Measurements from ENCODE around the gene LINGO3. TPM values are rescaled to one million over a fixed set of nuclear protein-coding genes. Genes with fewer than 3 reads are reported as not detected.

Gene LINGO3
- total and polyA plus RNA-seq, 2 of the 4 experiments (the other 2 are of a cell fraction): not detected

GRCh38 chr19:2325281-2326046 lies 17.5 kb upstream of the LINGO3 start:
- Histone ChIP-seq H2AK5ac (ENCODE audit: low read depth, low read length) (no peak overlapping the region), H3K23ac (ENCODE audit: low read depth, low read length) (no peak overlapping the region), H3K36me3 (ENCODE audit: control insufficient read depth, insufficient read depth, low read length) (peaks cover 38% of the 10 kb centered on the region), H3K4me3 (ENCODE audit: insufficient read depth, low read depth, low read length) (no peak overlapping the region), H3K9ac (ENCODE audit: low read depth, low read length) (no peak overlapping the region), H4K8ac (ENCODE audit: low read depth in 2 of 2, low read length in 2 of 2) (no peak overlapping the region), H3K27me3 (ENCODE audit: control insufficient read depth, insufficient read depth, low read length) (no peaks in the 10 kb centered on the region), H3K4me1 (ENCODE audit: control insufficient read depth, insufficient read depth, low read length) (peaks cover 4% of the 10 kb centered on the region), H2BK5ac (ENCODE audit: low read depth, low read length, poor library complexity, severe bottlenecking) (no peak overlapping the region), H3K9me1 (ENCODE audit: insufficient read depth, low read length) (no peaks in the 10 kb centered on the region), H4K91ac (ENCODE audit: insufficient read depth, low read depth, low read length) (no peak overlapping the region), H4K20me1 (ENCODE audit: insufficient read depth, low read length) (peaks cover 15% of the 10 kb centered on the region), H3K4me2 (ENCODE audit: low read depth, low read length) (no peak overlapping the region), H2BK15ac (ENCODE audit: low read depth, low read length) (no peak overlapping the region), H3K27ac (ENCODE audit: insufficient read depth, low read length) (no peak overlapping the region), H3K14ac (replicated peaks; ENCODE audit: low read depth, low read length) (no peak overlapping the region), H4K5ac (ENCODE audit: low read depth, low read length) (no peak overlapping the region), H3K9me3 (ENCODE audit: control insufficient read depth, insufficient read depth, low read length) (no peaks in the 10 kb centered on the region), H2BK120ac (ENCODE audit: low read depth, low read length) (no peak overlapping the region), H2AFZ (replicated peaks; ENCODE audit: low read length, poor library complexity) (no peak overlapping the region), H2BK20ac (ENCODE audit: low read depth, low read length) (no peak overlapping the region), H2AK9ac (replicated peaks; ENCODE audit: low read depth, low read length, poor library complexity) (no peak overlapping the region), H3K4ac (ENCODE audit: low read depth, low read length) (no peak overlapping the region), H3K18ac (ENCODE audit: low read depth, low read length) (no peak overlapping the region), H3K56ac (ENCODE audit: extremely low read depth, insufficient read depth, low read length) (no peak overlapping the region), H3K79me1 (ENCODE audit: low read depth in 1 of 2, low read length in 2 of 2) (peaks cover 20 to 58% of the 10 kb centered on the region in 2 experiments)
- POLR2A ChIA-PET (ENCODE audit: unreplicated experiment): interaction anchor here (0.6 kb wide), 1 partner anchor 453 kb away, joined by 3 read pairs; no protein-coding TSS in a partner anchor
- DNase-seq (no peak), ATAC-seq (ENCODE audit: low read depth) (no peak)
- TF ChIP-seq MAFK (IDR thresholded peaks at IDR 0.05; ENCODE audit: low read depth, low read length): no peak
- TF ChIP-seq MXI1 (IDR thresholded peaks at IDR 0.05; ENCODE audit: borderline replicate concordance, low read depth, low read length): no peak
- TF ChIP-seq CTCF (conservative IDR thresholded peaks at IDR 0.05; ENCODE audit: low read depth, low read length): no peak
- TF ChIP-seq RFX5 (IDR thresholded peaks at IDR 0.05; ENCODE audit: low read depth, low read length): no peak
- no peak for TF ChIP-seq RCOR1 (IDR thresholded peaks at IDR 0.05; ENCODE audit: insufficient replicate concordance, low read length)
- TF ChIP-seq POLR2A (IDR thresholded peaks at IDR 0.05; ENCODE audit: low read depth, low read length): no peak
- TF ChIP-seq RAD21 (IDR thresholded peaks at IDR 0.05; ENCODE audit: low read length): no peak
- no peak for TF ChIP-seq FOS (IDR thresholded peaks at IDR 0.05; ENCODE audit: low read depth, low read length)
- no peak for TF ChIP-seq CEBPB (IDR thresholded peaks at IDR 0.05; ENCODE audit: low read depth, low read length)
- no peak for TF ChIP-seq BHLHE40 (IDR thresholded peaks at IDR 0.05; ENCODE audit: low read depth, low read length)
- no peak for TF ChIP-seq SMC3 (IDR thresholded peaks at IDR 0.05; ENCODE audit: low read depth, low read length)
- no peak for TF ChIP-seq ELK1 (IDR thresholded peaks at IDR 0.05; ENCODE audit: borderline replicate concordance, low read depth, low read length)
- no peak for TF ChIP-seq USF2 (IDR thresholded peaks at IDR 0.05; ENCODE audit: low read depth, low read length)
- intact Hi-C loops (cut with micrococcal nuclease) (loop anchor here (5.0 kb wide), 2 partner anchors 67 to 287 kb away; no protein-coding TSS in a partner anchor), in situ Hi-C loops (cut with MboI; ENCODE audit: low sequenced_read_pairs) (no loop called here), dilution Hi-C loops (cut with HindIII; ENCODE audit: low sequenced_read_pairs, unreplicated experiment) (no loop called here)
- WGBS, 2 experiments (ENCODE audit: extremely low coverage in 2 of 2, insufficient read length in 1 of 2): 68% methylated on average over 17 of the region's 29 CpGs; no CpG with 5 or more reads in 1 of the 2 experiments
- no TSS peak for BruUV-seq (replicated peaks)
- CTCF ChIA-PET: no interaction called here
